ENCODE measurements around the gene CCR4.

Gene CCR4

GRCh38 chr3:32989171-32989570 lies 37.7 kb downstream of the CCR4 start:
- no peak for DNase-seq (ENCODE audit: low read depth in 2 of 2)
- no peak overlapping the region for H3K4me3 ChIP-seq (replicated peaks in 1 of 2; ENCODE audit: low read depth in 2 of 2, low read length in 2 of 2)
- TF ChIP-seq, protein P1, sequence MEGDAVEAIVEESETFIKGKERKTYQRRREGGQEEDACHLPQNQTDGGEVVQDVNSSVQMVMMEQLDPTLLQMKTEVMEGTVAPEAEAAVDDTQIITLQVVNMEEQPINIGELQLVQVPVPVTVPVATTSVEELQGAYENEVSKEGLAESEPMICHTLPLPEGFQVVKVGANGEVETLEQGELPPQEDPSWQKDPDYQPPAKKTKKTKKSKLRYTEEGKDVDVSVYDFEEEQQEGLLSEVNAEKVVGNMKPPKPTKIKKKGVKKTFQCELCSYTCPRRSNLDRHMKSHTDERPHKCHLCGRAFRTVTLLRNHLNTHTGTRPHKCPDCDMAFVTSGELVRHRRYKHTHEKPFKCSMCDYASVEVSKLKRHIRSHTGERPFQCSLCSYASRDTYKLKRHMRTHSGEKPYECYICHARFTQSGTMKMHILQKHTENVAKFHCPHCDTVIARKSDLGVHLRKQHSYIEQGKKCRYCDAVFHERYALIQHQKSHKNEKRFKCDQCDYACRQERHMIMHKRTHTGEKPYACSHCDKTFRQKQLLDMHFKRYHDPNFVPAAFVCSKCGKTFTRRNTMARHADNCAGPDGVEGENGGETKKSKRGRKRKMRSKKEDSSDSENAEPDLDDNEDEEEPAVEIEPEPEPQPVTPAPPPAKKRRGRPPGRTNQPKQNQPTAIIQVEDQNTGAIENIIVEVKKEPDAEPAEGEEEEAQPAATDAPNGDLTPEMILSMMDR (IDR thresholded peaks at IDR 0.05; ENCODE audit: low read depth, low read length): no peak

DNA sequence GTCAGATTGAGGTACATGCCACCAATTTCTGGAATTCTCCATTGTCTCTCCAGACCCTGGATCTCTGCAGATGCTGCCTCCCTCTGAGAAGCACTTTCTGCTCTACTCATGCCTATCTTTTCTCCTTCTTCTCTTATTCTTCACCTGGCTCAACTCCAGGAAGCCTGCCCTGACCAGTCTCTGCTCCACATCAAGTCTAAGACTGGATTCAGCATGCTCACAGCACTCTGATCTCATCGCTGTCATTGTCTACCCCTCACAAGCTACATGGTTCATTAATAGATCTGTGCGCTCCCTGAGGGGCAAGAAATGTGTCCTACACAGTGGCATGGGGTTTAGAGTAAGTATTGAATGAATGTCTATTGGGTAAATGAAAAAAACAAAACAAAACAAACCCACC lies 38.7 kb downstream of the CCR4 start:
- DNase-seq (ENCODE audit: low read depth in 2 of 2): no peak
- TF ChIP-seq, protein P1 (IDR thresholded peaks at IDR 0.05; ENCODE audit: low read depth, low read length): no peak
- H3K4me3 ChIP-seq (replicated peaks in 1 of 2; ENCODE audit: low read depth in 2 of 2, low read length in 2 of 2): no peak overlapping the region

- TF ChIP-seq, protein P1 (IDR thresholded peaks at IDR 0.05; ENCODE audit: low read depth, low read length): no peak
- DNase-seq (ENCODE audit: low read depth in 2 of 2): no peak
- no peak overlapping the region for H3K4me3 ChIP-seq (replicated peaks in 1 of 2; ENCODE audit: low read depth in 2 of 2, low read length in 2 of 2)
Measured at GRCh38 chr3:32991781-32992180, 40.3 kb downstream of the CCR4 start.

DNA sequence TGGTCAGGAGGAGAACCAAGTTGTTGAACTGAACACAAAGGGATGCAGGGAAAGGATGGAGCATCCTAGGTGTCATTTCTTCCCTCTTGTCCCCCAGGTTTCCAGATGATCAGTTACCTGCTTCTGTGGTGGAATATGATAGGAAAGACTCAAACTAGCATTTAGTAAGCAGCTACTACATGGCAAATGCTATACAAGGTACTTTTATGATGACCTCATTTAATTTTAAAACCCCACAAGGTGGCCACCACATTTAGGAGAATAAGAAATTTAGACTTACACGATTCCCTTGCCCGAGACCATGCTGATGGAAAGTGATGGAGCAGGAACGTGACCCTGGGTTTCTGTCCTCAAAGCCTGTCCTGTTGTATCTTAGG lies 40.9 kb downstream of the CCR4 start:
- no peak overlapping the region for H3K4me3 ChIP-seq (replicated peaks in 1 of 2; ENCODE audit: low read depth in 2 of 2, low read length in 2 of 2)
- no peak for DNase-seq (ENCODE audit: low read depth in 2 of 2)
- TF ChIP-seq, protein P1 (IDR thresholded peaks at IDR 0.05; ENCODE audit: low read depth, low read length): no peak

DNA sequence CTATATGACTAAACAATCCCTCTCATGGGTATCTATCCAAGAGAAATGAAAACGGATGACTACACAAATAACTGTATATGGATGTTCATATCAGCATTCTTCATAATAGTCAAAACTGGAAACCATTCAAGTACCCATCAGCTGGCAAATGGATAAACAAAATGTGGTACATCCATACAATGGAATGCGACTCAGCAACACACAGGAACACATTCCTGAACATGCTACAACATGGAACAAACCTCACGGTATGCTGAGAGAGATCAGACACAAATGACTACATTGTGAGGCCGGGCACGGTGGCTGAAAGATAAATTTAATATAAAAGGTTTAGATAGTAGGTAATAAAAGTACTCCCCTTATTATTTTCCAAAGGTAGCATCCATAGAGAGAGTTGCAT lies 42.6 kb downstream of the CCR4 start:
- no peak for DNase-seq (ENCODE audit: low read depth in 2 of 2)

GRCh38 chr3:32995098-32995497 lies 43.7 kb downstream of the CCR4 start:
- DNase-seq (ENCODE audit: low read depth in 2 of 2): no peak
- TF ChIP-seq, protein P1 (IDR thresholded peaks at IDR 0.05; ENCODE audit: low read depth, low read length): no peak
- no peak overlapping the region for H3K4me3 ChIP-seq (replicated peaks in 1 of 2; ENCODE audit: low read depth in 2 of 2, low read length in 2 of 2)

More for the DNA sequence above, 42.6 kb downstream of the CCR4 start:
- TF ChIP-seq, protein P1 (IDR thresholded peaks at IDR 0.05; ENCODE audit: low read depth, low read length): no peak
- no peak overlapping the region for H3K4me3 ChIP-seq (replicated peaks in 1 of 2; ENCODE audit: low read depth in 2 of 2, low read length in 2 of 2)

DNA sequence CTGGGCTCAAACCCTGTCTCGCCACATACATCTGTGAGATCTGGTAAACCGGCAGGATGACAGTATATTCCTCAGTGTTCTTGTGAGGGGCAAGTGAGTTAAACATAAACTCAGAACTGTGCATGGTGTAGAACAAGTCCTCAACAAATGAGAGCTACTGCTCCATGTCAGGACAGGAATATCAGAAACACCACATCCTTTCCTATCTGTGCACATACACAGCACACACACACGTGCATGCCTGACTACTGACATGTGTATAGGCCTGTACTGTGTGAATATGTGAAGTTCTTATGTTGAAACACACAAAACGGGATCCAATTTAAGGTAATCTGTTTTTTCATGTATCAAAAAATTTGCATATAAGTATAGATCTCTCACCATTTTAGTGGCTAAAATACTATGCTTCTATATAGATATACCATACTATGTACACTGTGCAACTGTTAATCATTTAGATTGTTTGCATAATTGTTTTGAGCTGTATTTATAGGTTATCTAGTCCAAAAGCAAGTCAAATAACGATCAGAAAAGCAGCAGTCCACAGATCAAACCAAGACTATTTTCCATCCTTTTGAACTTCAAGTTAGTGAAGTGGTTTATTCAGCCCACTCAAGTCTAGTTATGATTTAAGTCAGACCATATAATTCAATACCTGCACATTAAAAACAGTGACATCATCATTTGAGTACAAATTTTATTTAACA lies 44.8 kb downstream of the CCR4 start:
- TF ChIP-seq, protein P1 (IDR thresholded peaks at IDR 0.05; ENCODE audit: low read depth, low read length): no peak
- no peak overlapping the region for H3K4me3 ChIP-seq (replicated peaks in 1 of 2; ENCODE audit: low read depth in 2 of 2, low read length in 2 of 2)
- no peak for DNase-seq (ENCODE audit: low read depth in 2 of 2)
